GM19043 (cell line): Measurements from ENCODE around the gene TSEN2.
"Not testable (repeated sequence)": the region's sequence is repeated elsewhere in the genome, so short reads cannot be mapped to it uniquely, and the experiment has no call there.

Experiments used
- ATAC-seq: cut with Tn5 transposase; IDR thresholded peaks from one replicate; pipeline ENCODE4 v1.9.1; 2021; ENCODE audit warnings: low read depth; ENCODE audit not compliant: unreplicated experiment

The TSEN2 gene

DNA sequence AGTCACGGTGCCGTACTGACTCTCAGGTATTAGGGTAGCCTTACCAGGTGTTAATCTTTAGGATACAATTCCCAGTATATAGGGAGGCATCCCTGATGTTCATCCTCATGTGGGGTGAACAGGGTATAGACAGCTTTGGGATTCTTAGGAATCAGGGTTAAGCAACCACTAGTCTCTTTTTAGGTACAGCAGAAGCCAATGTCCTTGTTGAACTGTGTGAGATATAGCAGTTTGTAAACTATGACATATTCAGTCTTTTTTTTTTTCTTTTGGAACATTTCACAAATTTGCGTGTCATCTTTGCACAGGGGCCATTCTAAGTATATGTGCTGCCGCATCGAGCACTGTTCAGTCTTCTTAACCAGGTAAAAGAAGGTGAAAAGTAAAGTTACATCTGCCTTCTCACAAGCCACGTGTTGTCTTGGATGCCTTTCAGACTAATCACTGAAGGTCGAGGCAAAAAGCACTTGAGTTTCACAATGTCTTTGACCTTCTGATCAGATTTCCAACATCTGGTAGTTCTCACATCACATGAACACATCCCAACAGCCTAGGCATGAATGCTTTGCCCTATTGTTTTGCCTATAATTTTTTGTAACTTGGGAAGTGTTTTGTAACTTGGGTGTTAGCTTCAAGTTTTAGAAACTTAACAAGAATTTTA lies 17.2 kb downstream of the TSEN2 start:
- no peak for ATAC-seq

DNA sequence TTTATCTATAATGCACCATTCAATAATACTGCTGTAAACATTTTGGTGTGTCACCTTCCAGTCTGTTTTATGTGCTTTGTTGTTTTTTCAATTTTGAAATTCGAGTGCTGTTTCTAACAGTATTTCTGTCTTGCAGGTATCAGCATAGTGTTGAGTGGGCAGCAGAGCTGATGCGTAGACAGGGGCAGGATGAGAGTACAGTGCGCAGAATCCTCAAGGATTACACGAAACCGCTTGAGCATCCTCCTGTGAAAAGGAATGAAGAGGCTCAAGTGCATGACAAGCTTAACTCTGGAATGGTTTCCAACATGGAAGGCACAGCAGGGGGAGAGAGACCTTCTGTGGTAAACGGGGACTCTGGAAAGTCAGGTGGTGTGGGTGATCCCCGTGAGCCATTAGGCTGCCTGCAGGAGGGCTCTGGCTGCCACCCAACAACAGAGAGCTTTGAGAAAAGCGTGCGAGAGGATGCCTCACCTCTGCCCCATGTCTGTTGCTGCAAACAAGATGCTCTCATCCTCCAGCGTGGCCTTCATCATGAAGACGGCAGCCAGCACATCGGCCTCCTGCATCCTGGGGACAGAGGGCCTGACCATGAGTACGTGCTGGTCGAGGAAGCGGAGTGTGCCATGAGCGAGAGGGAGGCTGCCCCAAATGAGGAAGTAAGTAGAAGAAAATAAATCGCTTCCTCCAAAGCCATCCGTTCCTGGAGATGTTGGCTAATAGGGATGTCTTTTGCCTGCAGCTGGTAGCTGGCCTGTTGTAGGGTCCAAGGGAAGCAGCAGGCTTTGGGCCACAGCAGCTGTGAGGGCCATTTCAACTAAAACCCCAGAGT lies 19.1 kb downstream of the TSEN2 start:
- ATAC-seq: no peak

DNA sequence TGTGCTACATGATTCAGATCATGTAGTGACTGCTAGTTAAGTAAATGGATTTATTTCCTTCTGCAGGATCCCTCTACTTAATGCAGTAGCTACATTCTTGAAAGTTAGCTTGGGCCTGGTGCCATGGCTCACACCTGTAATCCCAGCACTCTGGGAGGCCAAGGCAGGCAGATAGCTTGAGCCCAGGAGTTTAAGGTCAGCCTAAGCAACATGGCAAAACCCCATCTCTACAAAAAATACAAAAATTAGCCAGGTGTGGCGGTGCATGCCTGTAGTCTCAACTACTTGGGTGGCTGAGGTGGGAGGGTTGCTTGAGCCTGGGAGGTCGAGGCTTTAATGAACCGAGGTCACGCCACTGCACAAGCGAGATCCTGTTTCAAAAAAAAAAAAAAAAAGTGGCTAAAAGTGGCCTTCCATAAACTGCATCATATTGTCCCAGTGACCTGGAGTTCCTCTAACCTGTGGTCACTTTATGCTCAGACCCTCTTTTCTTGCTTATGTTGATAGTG lies 22.0 kb downstream of the TSEN2 start:
- ATAC-seq: no peak

DNA sequence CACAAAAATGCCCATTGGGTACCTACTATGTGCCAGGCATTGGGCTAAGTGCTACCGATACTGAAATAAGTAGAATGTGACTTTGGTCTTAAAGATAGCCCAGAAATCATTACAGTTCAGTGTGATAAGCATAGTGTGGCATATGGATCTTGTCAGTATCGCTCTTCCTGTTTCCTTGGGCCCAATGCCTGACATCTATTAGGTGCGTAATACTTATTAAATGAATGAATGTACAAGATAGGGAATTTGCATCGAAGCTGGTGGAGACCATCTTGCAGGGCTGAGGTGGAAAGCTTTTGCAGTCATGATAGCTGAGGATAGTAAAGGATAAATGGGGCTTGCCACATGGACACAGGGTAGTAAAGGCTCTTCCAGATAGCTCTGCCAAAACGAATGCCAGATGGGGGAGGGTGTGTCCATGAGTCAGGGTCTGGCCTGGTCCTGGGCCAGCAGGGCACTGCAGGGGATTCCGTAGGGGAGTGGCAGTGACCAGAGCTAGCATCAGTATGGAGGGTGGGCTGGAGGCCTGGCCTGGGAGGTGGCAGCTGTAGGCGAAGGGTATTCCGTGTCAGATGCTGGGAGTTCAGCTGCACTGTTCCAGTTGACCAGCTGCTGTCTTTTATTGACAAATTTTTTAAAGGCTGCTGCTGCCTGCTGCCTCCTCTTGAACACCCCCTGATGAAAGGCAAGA lies 23.5 kb downstream of the TSEN2 start:
- no peak for ATAC-seq

DNA sequence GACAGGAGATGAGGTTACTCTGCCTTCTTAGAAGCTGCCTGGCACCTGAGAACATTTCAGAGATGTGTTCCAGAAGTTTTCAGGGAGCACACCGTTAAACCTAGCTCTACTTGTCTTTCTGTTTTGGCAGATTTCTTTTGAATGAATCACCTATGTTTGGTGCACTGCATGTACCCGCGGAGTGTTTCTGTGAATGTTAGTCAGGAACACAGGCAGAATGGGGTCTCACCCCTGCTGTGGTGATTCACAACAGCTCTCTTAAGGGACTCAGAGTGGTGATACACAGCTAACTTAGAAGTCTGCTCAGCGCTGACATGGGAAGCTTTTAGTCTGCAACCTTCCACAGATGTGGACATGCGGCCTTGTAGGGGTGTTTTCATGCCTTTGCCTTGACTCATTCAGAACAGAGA lies 24.0 kb downstream of the TSEN2 start:
- no peak for ATAC-seq

DNA sequence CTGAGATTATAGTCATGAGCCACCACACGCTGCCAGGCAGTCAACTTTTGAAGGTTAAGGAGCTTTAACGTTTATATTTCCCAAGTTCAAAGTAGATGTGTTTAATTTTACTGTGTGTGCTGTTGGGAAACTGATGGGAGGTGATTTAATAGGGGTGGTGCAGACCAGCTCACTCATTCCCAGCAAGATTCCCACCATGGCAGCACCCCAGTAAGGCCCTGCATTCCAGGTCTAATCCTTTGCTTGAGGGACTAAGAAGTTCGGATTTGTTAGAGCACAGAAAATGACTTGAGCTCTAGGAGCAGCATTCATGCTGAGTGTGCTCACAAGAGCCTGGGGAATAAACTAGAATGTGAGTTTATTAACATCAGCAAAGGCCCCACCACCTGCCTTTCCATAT lies 25.2 kb downstream of the TSEN2 start:
- ATAC-seq: no peak

DNA sequence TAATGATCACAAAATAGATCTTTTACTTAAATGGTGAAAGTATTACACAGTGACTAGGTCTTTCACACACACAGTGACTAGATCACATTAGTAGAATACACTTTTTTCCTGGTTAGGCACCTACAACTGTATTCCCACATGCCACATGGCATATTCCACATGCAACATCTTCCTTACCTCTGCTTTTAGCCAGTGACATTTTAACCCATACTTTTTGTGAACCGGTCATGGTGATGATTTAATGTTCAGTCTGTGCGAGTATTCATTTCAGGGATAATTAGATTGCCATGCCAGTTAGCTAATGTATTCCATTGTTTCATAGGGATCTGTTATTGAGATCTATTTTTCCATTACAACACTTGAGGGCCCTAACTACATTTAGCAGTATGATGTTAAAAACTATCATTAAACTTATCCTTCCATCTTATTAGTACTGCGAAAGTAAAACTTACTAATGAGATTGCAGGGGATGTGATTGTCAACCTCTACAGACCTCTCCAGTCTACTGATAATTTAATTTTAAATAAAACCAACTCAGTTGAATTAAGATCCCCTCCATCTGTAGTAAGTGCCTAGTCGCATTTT lies 28.3 kb downstream of the TSEN2 start:
- no peak for ATAC-seq

DNA sequence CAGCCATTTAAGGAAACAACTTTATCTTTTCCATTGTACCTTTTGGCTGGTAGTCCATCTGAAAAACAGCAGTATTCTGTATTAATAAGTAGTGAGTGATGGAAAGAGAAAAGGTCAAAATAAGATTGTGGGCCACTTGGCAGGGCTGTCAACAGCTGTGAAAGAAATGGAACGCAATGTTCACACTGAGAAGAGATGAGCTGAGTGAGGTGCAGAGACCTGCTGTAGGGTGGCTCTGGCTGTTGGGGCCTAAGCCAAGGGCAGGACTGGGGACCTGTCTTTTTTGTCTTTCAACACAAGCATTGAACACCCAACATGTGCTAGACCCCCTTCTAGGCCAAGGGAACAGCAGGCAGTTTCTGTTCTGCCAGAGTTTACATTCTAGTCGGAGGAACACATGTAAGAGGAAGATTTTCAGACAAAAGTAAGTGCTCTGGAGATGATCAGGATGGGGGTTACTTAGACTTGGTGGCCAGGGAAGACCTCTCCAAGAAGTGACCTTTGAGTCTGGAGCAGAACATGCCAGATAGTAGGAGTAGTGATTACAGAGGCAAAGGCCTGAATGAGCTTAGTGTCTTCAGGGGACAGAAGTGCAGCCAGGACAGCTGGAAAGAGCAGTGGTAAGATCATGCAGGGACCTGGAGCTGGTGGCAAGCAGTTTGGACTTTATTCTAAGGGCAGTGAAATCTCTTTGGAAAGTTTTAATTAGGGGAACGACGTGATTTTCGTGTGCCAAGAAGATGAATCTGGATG lies 29.6 kb downstream of the TSEN2 start:
- no peak for ATAC-seq

DNA sequence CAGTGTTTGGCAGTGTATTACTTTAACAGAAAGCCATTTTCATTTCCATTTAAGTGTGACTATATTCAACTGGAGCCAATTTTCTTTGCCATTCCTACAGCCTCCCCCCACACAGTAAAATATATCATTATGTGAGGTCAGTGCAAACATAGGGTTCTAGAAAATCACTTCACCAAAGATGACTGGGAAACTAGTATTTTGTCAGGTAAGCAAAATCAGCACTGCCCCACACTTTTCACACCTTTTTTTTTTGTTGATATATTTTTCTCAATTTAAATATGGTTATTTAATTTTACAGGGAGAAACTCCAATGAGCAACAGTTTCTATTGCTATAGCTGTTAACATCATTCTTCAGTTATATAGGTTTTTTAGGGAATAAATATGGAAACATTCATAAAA lies 31.4 kb downstream of the TSEN2 start:
- no peak for ATAC-seq

DNA sequence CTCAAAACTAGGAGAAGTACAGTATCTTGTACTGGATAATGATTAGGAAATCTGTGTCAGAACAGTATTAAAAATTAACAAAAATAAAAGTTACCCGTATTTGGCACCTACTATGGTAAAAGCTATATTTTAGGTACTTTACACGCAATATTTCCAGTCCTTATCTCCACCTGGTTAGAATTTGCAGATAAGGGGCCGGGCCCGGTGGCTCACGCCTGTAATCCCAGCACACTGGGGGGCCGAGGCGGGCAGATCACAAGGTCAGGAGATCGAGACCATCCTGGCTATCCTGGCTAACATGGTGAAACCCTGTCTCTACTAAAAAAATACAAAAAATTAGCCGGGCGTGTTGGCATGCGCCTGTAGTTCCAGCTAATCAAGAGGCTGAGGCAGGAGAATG lies 32.6 kb downstream of the TSEN2 start:
- ATAC-seq: no peak

DNA sequence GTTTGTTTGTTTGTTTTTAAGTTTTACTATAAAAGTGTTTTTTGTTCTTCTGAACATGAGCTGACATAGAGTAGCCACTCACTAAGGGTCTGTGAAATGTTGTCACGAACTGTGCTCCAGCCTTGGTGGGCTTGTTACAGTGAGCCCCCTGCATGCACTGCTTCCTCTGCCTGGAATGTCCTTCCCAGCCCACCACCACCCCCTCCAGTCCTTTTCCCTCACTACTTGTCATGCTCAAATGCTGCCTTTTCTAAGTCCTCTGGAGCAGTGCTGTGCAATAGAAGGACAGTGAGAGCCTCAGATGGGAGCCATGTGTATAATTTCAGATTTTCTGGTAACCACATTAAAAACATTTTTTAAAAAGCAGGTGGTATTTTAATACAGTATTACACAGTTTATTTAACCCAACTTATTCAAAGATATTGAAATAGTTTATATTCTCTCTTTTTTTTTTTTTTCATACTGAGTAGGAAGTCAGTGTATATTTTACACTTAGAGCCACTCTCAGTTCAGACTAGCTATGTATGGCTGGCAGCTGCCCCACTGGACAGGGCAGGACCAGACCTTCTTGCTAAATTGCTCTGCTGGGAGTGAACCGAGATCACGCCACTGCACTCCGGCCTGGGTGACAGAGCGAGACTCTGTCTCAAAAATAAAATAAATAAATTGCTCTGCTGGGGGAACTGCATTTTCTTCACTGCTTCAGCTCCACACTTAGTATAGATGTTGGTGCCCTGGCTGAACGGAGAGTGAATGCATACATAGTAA lies 34.2 kb downstream of the TSEN2 start:
- ATAC-seq: no peak

DNA sequence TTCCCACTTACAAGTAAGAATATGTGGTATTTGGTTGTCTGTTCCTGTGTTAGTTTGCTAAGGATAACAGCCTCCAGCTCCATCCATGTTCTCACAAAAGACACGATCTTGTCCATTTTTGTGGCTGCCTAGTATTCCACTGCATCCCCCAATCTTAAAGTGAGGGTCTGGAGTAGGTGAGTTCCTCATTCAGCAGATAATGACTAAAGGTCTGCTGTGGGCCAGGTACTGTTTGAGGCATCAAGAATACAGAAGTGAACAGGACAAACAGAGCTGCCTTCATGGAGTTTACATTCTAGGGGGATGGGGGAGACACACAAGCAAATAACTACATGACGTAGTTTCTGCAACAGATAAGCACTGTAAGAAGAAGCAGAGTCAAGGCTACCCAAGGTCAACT lies 36.7 kb downstream of the TSEN2 start:
- no peak for ATAC-seq

DNA sequence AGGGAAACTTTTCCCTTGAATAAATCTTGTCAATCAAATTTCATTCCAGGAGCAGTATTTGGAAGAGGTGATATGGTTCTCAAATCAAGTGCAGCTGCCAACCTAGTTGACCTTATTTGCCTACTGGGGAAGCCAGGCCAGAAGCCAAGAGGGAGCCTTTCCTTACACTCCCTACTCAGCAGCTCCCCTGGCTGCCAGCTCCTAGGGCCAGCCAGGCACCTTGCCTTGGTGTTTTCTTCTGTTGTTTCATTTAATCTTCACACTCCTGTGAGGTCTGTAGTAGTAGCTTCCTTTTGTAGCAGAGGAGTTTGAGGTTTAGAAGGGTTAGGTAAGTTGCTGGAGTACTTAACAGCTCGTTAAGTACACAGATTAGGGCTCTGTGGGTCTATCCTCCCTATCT lies 38.4 kb downstream of the TSEN2 start:
- ATAC-seq: no peak

DNA sequence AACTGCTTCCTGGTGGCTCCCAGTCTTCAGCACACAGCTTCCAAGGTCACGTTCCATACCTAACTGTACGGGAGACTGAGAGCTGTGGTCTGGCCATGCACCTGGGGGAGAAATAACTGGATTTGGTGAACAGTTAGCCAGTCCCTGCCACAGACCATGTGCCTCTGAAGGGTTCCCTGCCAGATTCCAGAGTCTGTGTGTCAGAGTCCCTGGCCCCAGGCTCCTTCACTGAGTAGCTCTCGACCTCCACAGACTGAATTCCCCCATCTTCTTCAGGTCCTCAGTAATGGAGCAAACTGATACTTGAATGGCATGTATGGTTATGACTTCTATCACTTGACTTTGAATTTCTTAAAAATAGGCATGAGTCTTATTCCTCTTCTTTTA lies 43.5 kb downstream of the TSEN2 start:
- ATAC-seq: no peak

DNA sequence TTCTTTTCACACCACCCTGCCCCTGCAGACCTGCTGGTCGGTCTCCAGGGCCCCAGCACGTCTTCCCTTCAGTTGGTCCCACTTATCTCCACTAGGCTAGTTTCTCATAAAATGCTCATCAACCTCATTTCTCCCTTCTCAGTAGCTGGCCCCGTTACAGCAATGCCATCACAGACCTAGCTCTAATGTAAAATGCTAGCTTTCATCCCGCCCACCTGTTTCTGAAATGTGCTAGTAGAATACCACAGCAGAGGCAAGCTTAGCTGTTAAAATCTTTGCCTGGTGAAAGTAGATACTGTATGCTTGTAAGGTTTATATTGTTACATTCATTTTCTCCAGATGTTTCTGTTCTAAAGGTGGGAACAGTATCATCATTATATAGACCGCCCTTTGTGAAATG lies 47.9 kb downstream of the TSEN2 start:
- no peak for ATAC-seq

DNA sequence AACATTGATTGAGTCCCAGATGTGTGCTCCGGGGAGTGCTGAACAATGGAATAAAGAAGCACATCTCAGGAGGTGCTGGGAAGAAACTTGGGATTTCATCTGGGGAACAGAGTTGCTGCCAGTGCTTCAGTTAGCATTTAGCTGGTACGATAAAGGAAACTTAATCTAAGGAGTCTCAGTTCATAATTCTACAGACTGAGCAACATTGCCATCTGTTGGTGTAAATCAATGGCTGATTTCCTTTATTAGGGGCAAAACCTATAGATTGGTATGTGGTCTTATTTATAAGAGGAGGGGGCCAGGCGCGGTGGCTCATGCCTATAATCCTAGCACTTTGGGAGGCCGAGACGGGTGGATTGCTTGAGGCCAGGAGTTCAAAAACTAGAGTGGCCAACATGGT lies 52.1 kb downstream of the TSEN2 start:
- no peak for ATAC-seq

DNA sequence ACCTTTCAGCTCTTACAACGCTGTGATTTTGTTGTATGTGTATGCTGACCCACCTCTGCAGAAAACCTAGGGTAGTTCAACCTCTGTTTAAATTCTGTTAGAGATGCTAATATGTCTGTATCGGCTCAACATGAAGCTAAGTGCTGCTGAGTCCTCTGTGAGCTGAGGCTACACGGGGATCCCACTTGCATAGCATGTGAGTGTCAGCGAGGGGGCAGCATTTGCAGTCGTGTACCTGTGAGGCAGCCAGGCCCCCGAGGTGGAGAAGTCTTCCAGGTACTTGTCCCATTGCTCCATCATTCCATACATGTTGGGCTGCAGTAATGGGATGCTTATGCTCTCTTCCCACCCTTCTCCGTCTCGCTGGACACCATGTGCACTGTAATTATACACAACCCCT lies 57.3 kb downstream of the TSEN2 start:
- ATAC-seq: no peak

DNA sequence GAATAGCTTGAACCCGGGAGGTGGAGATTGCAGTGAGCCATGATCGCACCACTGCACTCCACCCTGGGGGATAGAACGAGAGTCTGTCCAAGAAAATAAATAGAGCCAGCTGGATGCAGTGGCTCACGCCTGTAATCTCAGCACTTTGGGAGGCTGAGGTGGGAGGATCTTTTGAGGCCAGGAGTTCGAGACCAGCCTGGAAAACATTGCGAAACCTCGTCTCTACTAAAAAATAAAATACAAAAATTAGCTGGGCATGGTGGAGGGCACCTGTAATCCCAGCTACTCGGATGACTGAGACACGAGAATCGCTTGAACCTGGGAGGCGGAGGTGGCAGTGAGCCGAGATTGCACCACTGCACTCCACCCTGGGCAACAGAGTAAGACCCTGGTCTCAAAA lies 59.2 kb downstream of the TSEN2 start:
- ATAC-seq: not testable (repeated sequence)

DNA sequence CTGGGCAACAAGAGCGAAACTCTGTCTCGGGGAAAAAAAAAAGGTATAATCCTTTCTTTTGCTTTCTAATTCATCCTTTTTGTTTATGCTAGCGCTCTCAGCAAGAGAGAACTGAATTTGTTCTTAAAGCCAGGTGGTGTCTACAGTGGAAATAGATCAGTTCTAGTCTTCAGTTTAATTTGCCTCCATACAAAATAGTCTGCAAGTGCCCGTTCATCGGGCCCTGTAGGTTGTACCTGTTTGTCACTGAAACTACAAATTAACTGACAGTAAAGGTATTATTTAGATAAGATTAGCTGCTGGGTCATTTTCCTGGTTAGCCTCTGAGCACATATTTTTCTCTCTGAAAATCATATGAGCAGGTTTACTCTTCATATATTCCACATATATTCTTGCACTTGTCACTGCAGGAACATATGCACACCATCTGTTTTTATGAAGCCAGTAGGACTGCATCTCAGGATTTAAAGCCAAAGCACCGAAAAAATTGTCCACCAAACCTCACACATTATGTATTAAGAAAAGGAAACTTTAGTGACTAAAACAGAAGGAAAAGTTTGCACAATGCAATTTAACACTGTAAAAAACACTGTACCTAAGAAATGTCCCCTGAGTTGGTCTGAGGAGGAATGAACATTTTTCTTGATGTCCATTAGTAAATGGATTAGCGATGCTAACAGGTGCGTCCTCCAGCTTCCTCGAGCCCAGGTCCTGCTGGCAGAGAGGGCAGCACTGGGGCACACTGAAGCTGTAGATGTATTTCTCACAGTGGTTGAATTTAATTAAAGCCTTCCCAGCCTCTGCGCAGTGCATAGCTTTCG lies 60.6 kb downstream of the TSEN2 start:
- no peak for ATAC-seq
